Adrenal gland (tissue), 12 donors: Measurements from ENCODE around the gene TBX3. TPM values are rescaled to one million over a fixed set of nuclear protein-coding genes. Genes with fewer than 3 reads are reported as not detected.
A peak's percentile ranks its signal among the peaks of the same experiment; 100 is the strongest.

Experiments
- DNase-seq, 7 donors: peaks; one replicate each; pipeline ENCODE4 v3.0.0-alpha.2; 2019 to 2020
- H3K27ac ChIP-seq, 5 donors: fragments of 200-600 bp; sonication (generic) in 4 of 5; 1 replicate in 3 of 5; 2 replicates in 2 of 5; pipeline versions ENCODE4 v1.5.1 to v1.8.0; 2016 to 2020; ENCODE audit warnings: mild to moderate bottlenecking in 1 of 5
- H3K27me3 ChIP-seq: fragments of 200-600 bp; 2 replicates; pipeline ENCODE4 v1.8.0; 2021
- H3K36me3 ChIP-seq, 2 donors: fragments of 200-600 bp; replicated peaks in 1 of 2; 1 replicate in 1 of 2; 2 replicates in 1 of 2; pipeline versions ENCODE4 v1.5.1 to v1.8.0; 2018 to 2022
- H3K4me1 ChIP-seq, 2 donors: fragments of 200-600 bp; replicated peaks in 1 of 2; 1 replicate in 1 of 2; 2 replicates in 1 of 2; pipeline versions ENCODE4 v1.5.1 to v1.8.0; 2018 to 2021
- H3K4me3 ChIP-seq, 4 donors: fragments of 200-600 bp; sonication (generic) in 3 of 4; one replicate each; pipeline ENCODE4 v1.5.1; 2016 to 2018
- H3K9me3 ChIP-seq, 3 donors: fragments of 200-600 bp; sonication (generic) in 1 of 3; replicated peaks in 1 of 3; 1 replicate in 2 of 3; 2 replicates in 1 of 3; pipeline versions ENCODE4 v1.5.1 to v1.8.0; 2016 to 2021
- POLR2A ChIP-seq, 2 donors: fragments of 450-650 bp; IDR thresholded peaks; one replicate each; pipeline ENCODE4 v1.6.1; 2017; ENCODE audit warnings: antibody characterized with exemption in 2 of 2, mild to moderate bottlenecking in 2 of 2, moderate library complexity in 1 of 2
- WGBS, 4 donors: extraction: QIAGEN DNeasy Blood & Tissue Kit in 2 of 4; methylation state at CpG; one replicate each; pipeline versions ENCODE4 v1.1.5 to v1.1.7; 2013 to 2017; 5-methylcytosine and 5-hydroxymethylcytosine counted together
- intact Hi-C, 2 donors: fragments of 100-400 bp; cut with DNase I; formaldehyde crosslinking; loops; one replicate each; pipeline versions ENCODE4 v1.14.1 to v1.15.0; 2022 to 2023
- polyA plus RNA-seq, 3 donors: library from polyadenylated mRNA; stranded (reverse); fragments of 200-250 nt in 2 of 3; fragments of 350-450 nt in 1 of 3; fragmentation: Illumina TruSeq in 1 of 3; extraction: RNeasy Lipid Tissue Mini Kit (QIAGEN cat#74804) in 1 of 3; gene quantifications; one replicate each; pipeline ENCODE4 v1.2.3, GENCODE V29; 2013 to 2014
- total RNA-seq, 9 donors: library from RNA; depleted of rRNA in 4 of 9; stranded (reverse); fragments of >200 nt in 4 of 9; fragments of 120-200 nt in 1 of 9; fragmentation: NEBNext Ultra II Directional in 1 of 9; extraction: Animal tissue kit (Norgen Biotek cat#: 25700) in 1 of 9; gene quantifications; one replicate each; pipeline versions ENCODE4 v1.1.0 to v1.2.4, GENCODE V29; 2013 to 2023
- TF ChIP-seq, protein P1 (sequence below), 6 experiments: fragments of 450-650 bp in 4 of 6; fragments of 200-600 bp in 2 of 6; sonication (generic) in 1 of 6; IDR thresholded peaks; 1 replicate in 5 of 6; 2 replicates in 1 of 6; pipeline versions ENCODE4 v1.5.1 to v1.8.0; 2016 to 2021; ENCODE audit warnings: antibody characterized with exemption in 6 of 6, mild to moderate bottlenecking in 2 of 6, moderate library complexity in 1 of 6
- donor health status: healthy with polysubstance abuse.
- donor health status: Bipolar disorder and iron deficiency.
- donor health status: DM: yes; HTN: yes; CAD: no.
- donor health status: DM: no; HTN: no; CAD: no.
- donor health status: DM: no; HTN: no; CAD: no.
- donor health status: DM: yes; HTN: yes; CAD: no.

The TBX3 gene
- total and polyA plus RNA-seq, 12 donors: 156 to 602 (median 354) TPM

DNA sequence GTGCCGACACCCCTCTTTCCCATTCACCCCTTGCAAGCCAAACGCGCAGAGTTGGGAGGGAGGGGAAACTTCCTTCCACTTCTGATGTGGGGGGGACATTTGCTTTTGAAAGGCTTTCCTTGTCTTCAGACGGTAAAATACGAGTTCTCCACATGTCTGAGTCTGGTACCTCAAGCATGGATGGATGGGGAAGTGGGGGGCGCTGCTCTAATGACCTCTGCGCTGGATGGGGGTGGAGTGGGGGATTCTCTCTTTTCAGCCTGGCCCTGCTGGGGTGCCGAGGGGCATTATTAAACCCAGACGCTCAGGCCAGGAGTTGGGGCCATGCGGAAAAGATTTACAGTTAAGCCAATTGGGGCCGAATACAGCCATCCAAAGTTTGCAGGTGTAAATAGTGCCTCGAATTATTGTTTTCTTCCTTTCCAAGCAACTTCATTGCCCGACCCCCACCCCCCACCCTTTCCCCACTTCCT, 9.1 kb upstream of the TBX3 start:
- WGBS, 4 donors: 11 to 16% (median 14%) methylated on average over 11 to 13 of the region's 13 CpGs
- Histone ChIP-seq H3K36me3 (no peaks in the 10 kb centered on the region), H3K27me3 (no peaks in the 10 kb centered on the region), H3K9me3 (no peaks in the 10 kb centered on the region), H3K4me1 (peaks cover 12 to 20% of the 10 kb centered on the region in 2 donors), H3K4me3 (peak overlapping the region in 3 of 4 donors; percentile 8 to 72 (median 68)), H3K27ac (peak overlapping the region; percentile 35 to 99 (median 92))
- intact Hi-C loops: no loop called here
- TF ChIP-seq, protein P1, sequence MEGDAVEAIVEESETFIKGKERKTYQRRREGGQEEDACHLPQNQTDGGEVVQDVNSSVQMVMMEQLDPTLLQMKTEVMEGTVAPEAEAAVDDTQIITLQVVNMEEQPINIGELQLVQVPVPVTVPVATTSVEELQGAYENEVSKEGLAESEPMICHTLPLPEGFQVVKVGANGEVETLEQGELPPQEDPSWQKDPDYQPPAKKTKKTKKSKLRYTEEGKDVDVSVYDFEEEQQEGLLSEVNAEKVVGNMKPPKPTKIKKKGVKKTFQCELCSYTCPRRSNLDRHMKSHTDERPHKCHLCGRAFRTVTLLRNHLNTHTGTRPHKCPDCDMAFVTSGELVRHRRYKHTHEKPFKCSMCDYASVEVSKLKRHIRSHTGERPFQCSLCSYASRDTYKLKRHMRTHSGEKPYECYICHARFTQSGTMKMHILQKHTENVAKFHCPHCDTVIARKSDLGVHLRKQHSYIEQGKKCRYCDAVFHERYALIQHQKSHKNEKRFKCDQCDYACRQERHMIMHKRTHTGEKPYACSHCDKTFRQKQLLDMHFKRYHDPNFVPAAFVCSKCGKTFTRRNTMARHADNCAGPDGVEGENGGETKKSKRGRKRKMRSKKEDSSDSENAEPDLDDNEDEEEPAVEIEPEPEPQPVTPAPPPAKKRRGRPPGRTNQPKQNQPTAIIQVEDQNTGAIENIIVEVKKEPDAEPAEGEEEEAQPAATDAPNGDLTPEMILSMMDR (IDR thresholded peaks at IDR 0.05): no peak
- TF ChIP-seq POLR2A (IDR thresholded peaks at IDR 0.05): no peak
- no peak for DNase-seq

DNA sequence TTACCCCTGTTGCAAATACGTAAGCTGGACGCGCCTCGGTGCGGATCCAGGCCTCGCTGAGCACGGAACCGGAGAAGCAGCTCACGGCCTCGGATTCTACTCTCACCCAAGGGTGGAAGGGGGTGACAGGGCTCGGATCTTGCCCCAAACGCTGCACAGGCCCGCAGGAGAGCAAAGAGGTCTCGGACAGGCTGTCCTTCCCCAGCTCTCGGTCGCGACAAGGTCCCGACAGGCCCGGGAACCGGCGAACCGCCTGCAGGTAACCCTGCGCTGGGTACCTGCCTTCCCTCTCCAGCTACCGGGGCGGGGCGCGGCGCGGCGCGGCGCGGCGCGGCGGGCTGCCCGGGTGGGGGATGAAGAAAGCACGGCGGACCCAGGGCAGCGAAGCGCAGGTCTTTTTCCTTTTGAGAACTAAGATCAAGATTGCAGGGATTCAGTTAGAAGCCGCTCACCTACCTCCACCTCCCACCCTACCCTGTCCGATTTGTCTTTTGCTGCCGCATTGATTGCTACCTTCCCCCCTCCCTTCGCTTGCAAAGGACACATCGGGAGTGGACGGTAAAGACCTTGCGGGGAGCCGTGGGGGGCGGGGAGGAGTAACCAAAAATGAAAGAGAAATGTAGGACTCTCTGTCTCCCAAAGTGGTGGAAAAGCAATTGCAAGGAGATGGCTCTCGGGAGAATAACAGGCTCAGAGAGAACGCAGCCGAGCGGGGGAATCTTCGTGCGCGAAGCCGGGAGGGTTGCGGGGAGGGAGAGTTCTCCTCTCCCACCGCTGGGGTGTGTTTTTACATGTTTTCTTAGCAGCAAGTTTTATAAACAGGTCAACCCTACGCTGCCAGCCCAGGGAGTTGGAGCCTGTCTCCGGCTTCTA, 8.4 kb upstream of the TBX3 start:
- TF ChIP-seq POLR2A (IDR thresholded peaks at IDR 0.05): peak in 1 of 2 donors; percentile 76
- TF ChIP-seq, protein P1 (IDR thresholded peaks at IDR 0.05): peak in 3 of 6 experiments; percentile 35 to 46 (median 45)
- Histone ChIP-seq H3K4me3 (peak overlapping the region; percentile 26 to 72 (median 52)), H3K9me3 (no peaks in the 10 kb centered on the region), H3K4me1 (peaks cover 12 to 21% of the 10 kb centered on the region in 2 donors), H3K27ac (peak overlapping the region; percentile 35 to 99 (median 92)), H3K27me3 (no peaks in the 10 kb centered on the region), H3K36me3 (no peaks in the 10 kb centered on the region)
- peak; percentile 71 to 85 (median 81) for DNase-seq
- WGBS, 4 donors: 4 to 12% (median 5%) methylated on average over 26 to 62 of the region's 62 CpGs
- intact Hi-C loops: no loop called here

DNA sequence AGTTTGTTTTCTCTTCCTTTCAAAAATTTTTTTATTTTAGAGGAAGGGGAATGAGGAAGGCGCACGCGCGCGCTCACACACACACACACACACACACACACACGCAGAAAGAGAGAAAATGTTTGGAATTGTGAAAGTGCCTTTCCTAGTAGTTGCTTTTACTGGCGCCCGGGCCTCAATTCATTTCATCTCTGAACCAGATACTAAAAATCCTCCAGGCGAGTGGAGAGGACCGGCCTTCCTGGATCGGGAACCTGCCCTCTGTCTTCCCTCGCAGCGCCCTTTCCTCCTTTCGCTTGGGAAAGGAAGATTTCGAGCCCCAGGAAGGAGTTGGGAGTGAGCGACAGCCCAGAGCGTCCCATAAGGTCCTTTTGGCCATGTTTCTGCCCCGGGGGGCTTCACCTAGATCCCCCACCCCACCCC, 7.8 kb upstream of the TBX3 start:
- Histone ChIP-seq H3K4me1 (peaks cover 12 to 21% of the 10 kb centered on the region in 2 donors), H3K36me3 (no peaks in the 10 kb centered on the region), H3K27me3 (no peaks in the 10 kb centered on the region), H3K9me3 (no peaks in the 10 kb centered on the region), H3K27ac (peak overlapping the region; percentile 35 to 99 (median 92)), H3K4me3 (peak overlapping the region in 2 of 4 donors; percentile 68 to 72)
- peak in 1 of 7 donors; percentile 54 for DNase-seq
- TF ChIP-seq, protein P1 (IDR thresholded peaks at IDR 0.05): no peak
- TF ChIP-seq POLR2A (IDR thresholded peaks at IDR 0.05): no peak
- WGBS, 4 donors: 13 to 27% (median 26%) methylated on average over 17 to 18 of the region's 18 CpGs
- intact Hi-C loops: no loop called here

DNA sequence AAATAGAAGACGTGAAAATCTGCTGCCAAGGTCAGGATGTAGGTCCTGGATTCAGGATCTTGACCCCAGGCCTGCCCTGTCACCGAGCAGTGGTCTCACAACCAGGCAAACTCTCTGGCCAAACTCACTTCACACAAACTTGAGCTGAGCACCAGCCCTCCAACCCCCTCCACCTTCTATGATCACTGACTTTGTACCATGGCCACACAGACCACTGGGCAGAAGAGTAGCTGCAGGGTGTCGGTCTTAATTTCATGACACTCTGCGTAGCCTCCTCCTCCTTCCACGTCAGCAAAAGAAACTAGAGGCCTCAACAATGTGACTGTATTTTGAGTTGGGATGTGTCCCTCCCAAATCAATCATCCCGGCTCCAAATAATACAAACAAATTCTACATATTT, 7.2 kb upstream of the TBX3 start:
- H3K4me1 ChIP-seq: peaks cover 12 to 21% of the 10 kb centered on the region in 2 donors
- peak overlapping the region in 1 of 4 donors; percentile 72 for H3K4me3 ChIP-seq
- TF ChIP-seq POLR2A (IDR thresholded peaks at IDR 0.05): peak in 1 of 2 donors; percentile 65
- TF ChIP-seq, protein P1 (IDR thresholded peaks at IDR 0.05): no peak
- H3K27ac ChIP-seq: peak overlapping the region; percentile 35 to 99 (median 92)
- WGBS, 4 donors: 15 to 42% (median 35%) methylated on average over 6 of the region's 6 CpGs
- no peaks in the 10 kb centered on the region for H3K36me3 ChIP-seq
- DNase-seq: peak in 5 of 7 donors; percentile 60 to 73 (median 66)
- H3K27me3 ChIP-seq: no peaks in the 10 kb centered on the region
- H3K9me3 ChIP-seq: no peaks in the 10 kb centered on the region
- intact Hi-C loops: no loop called here
